H1 (cell line): Measurements from ENCODE around the gene FRMD4A. TPM values are rescaled to one million over a fixed set of nuclear protein-coding genes. Genes with fewer than 3 reads are reported as not detected.

Source experiments
- GTF2F1 ChIP-seq: IDR thresholded peaks from 2 replicates; pipeline ENCODE4 v1.6.1; 2012; ENCODE audit warnings: low read depth, low read length, improper control_type of control experiment, borderline replicate concordance
- polyA plus RNA-seq, 7 experiments: library from polyadenylated mRNA; depleted of rRNA in 3 of 7; stranded (reverse) in 5 of 7; unstranded in 2 of 7; fragments of >200 nt in 5 of 7; fragments of 200-250 nt in 2 of 7; gene quantifications; 1 replicate in 5 of 7; 2 replicates in 1 of 7; 4 replicates in 1 of 7; pipeline versions ENCODE4 v1.2.1 to v1.2.3, GENCODE V29; 2011 to 2013; ENCODE audit warnings: missing spikeins in 2 of 7, mixed read lengths in 2 of 7
- total RNA-seq: library from RNA; stranded (reverse); fragmentation: NEBNext Ultra II Directional; extraction: Animal tissue kit (Norgen Biotek cat#: 25700); gene quantifications from 2 replicates; pipeline ENCODE4 v1.2.1, GENCODE V29; 2021

The FRMD4A gene
- total and polyA plus RNA-seq, 2 of the 8 experiments (the other 6 are each of a cell fraction or from before 2014, with no cell fraction given), result 38.6 to 39.6 TPM

GRCh38 chr10:13862546-13863233 is 468.0 kb downstream of the FRMD4A start (continued):
- no peak for TF ChIP-seq GTF2F1
- TF ChIP-seq, all 59 proteins: peak for 0
